ENCODE measurements around the gene CRLF1.

DNA sequence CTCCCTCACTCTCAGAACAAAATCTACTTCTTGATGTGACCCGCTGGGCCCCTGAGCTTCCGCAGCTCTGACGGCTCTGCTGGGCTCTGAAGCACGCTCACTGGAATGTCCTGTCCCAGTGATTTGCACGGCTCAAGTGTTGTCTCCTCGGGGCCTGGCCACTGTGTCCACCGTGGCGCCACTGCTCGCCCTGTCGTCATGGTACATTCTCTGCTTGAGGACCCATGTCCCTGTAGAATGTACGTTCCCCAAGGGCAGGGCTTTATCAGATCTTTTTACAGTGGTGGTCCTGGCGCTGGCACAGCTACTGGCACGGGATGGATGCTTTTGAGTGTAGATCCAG lies 42.3 kb upstream of the CRLF1 start:
- TF ChIP-seq POLR2A (IDR thresholded peaks at IDR 0.05; ENCODE audit: low read length) (no peak), GATA1 (IDR thresholded peaks at IDR 0.05; ENCODE audit: low read depth, low read length) (no peak)

Measured in erythroblast (primary cell).